Measurements from ENCODE around the gene KCNK10.

Gene KCNK10

DNA sequence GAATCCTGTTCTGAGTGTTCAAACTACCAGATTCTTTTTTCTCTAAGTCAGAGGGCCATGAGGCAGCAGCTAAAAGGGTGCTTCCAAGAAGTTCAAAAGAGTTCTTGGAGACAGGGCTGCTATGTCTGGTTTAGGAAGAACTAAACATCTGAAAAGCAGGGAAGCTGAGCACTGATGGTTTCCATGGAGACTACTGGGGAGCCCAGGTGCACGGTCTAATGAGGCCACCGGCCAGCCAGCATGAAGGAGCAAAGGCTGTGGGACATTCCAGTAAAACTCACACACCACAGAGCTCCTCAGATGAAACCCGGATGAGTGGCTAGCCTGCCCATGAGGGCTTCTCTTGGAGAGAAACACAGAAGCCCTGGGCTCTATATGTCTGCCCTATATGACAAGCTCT lies 97.3 kb downstream of the KCNK10 start:
- DNase-seq = no peak

DNA sequence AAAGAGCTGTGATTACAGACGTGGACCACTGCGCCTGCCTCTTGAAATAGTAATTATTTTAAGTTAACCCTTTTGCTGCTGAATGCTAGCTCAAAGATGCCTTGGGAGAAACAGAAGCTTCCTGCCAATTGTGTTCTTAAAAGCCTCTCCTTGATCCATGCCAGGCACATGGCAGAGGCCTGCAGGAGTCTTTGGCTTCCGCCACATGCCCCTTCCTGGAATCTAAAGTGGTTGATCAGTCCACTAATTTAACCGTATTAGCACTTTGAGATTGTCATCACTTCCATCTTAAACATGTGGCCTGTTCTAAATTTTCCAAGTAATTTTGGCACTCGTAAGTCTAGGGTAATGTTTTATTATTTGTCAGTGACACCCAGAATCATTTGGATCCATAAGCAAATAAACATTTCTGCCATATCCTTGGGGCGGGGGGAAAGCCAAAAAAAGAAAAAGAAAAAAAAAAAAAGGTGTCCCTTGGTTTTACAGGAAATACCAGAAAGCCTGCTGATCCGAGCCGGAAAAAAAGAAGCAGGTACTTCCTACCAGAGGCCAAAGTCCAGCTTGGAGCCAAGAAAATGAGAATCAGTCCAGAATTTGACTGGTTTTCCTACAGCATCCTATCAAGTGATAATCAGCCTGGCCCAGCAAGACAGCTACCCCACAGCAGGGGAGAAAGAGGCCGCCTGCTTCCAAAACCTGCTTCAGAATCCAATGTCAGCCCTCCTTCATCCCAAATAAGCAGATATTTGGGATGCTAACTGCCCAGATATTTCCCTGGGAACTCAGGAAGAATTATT lies 104.8 kb downstream of the KCNK10 start:
- DNase-seq = no peak

DNA sequence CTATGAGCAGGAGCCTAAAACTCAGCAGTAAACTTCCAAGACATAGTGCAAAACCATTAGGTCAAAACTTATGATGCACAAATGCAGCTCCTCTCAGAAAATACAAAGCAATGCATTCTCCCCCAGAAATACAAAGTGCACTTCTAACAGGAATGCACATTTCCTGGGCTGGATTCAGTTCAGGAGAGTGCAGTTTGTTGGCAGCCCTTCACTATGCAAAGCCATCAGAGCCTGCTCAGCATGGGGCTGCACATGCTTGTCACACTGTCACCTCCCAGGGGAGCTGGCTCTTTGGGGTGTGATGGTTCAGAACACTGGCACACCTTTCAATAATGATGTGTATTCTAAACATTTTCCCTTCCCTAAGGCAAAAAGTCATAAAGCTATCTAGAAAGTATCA lies 110.4 kb downstream of the KCNK10 start:
- no peak for DNase-seq

DNA sequence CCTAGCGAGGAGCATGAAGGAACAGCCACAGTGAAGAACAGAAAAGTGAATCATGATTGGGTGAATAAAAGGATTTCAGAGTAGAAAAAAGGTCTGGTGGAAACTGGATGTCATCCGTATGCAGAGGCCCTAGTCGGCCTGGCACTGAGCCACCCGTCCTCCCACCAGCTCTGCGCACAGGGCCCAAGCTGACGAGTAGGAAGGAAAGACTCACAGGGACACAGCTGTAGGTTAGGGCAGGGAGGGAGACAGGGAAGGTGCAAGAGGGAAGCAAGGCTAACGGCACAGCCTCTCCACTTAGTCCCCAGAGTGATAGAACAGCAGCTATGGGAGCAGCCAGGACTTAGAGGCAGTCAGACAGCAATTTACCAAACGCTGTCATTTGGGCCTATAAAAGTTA lies 112.6 kb downstream of the KCNK10 start:
- no peak for DNase-seq

DNA sequence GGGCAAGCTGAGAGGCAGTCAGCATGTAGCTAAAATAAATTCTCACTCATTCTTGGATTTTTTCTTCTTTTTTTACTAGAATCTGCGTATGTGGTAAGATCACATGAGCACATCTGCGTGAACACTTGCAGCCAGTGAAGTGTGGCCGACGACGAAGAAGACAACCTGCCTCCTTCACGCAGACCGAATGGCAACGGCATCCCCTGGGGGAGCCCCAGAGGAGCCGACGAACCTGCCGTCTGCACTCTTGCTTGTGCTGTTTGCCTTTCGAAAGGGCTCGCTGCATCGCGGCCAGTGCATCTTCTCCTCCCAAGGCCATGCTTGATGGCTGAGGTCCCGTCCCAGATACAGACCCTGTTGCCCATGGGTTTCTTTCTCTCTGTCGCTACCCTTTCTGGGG lies 113.8 kb downstream of the KCNK10 start:
- no peak for DNase-seq

DNA sequence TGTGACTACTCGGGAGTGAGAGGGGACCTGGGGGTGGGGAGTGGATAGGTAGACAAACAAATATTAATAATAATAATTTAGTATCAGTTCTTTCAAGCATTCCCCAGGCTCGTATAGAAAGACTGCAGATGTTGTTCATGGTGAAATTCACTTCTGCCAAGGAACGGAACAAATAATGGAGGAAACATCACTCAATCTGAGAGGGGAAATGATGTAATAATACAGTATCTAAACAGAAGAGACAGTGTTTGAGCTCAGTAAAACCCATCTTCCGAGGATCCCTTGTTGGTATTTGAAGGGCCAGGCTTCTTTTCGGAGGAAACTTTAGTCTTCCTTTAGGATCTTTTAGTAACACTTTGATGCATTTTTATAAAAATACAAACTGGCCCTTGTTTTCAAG lies 114.2 kb downstream of the KCNK10 start:
- DNase-seq = no peak

DNA sequence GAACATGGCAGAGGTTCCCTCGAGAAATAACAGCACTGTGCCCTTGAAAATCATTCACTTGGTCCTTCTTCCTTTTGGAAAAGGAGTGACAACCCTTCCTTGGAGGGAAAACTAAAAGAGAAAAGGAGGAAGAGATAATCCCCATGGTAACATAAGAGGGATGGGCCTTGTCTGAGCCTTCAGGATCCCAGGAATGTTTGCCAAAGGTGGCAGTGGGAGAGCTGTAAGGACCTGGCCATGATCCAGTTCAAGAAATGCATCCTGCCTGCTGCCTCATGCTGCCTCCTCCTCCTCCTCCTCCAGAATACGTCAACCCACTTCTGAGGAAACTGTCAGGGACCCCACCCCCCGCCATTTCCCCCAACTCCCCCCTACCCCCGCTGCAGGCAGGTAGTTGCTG lies 118.8 kb downstream of the KCNK10 start:
- DNase-seq = no peak

DNA sequence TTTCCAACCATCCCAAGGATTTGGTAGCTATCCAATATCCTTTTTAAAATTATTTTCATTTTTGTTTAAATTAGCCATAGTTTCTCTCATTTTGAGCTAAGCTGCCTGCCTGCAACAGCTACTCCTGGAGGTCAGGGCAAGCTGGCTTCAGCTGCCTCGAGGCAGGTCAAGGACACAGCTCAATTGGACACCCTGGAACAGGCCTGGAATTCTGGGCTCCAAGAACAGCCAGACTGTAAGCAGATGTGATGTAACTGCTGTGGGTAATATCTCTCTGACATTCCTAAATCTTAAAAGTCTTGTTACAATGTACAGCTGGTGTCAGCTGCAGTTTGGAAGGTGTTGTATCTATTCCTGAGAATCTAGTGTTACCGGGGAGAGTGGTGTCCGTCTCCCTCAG lies 119.8 kb downstream of the KCNK10 start:
- DNase-seq = no peak

DNA sequence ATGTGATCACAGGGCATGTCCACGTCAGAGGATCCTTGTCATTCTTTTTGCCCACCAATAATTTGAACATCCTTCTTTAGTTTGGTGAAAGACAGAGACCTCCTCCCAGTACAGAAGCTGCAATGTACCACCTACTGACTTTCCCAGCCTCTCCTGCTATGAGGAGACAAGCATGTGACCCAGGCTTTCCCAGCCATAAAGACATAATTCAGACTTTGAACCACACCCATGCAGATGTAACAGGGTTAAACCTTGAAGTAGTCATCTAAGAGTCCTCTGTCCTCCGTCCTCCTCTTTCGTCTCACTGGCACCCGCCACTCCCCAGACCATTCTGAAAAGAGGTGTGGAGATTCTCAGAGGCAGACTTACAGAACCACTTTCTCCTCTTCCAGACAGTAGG lies 120.8 kb downstream of the KCNK10 start:
- DNase-seq = no peak

DNA sequence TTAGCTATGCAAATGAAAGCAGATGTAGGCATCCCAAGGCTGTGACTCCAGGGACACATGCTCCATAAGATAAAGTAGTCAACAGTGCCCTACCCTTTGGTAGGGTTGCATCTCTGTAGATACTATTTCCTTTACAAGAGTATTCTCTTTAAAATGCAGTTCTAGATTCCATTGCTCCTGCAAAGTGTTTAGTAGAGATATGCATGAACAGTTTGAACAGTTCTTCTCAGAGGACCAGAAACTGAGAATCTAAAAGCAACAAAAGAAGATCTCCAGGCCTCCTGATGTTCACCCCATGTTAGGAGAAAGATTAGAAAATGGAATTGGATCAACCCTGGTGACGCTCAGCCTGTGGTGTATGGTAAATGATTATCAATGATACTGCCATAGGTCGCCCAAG lies 121.2 kb downstream of the KCNK10 start:
- DNase-seq = no peak

DNA sequence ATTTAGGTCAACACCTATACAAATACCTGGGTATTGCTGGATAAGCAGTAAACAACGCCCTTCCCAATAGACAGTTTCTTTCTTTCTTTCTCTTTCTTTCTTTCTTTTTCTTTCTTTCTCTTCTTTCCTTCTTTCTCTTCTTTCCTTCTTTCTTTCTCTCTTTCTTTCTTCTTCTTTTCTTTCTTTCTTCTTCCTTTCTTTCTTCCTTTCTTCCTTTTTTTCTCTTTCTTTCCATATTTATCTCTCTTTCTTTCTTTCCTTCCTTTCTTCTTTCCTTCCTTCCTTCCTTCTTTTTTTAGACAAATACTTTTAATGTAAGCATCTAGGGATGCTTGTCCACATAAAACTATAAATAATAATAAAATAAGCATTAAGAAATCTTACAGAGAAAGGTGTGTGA lies 123.2 kb downstream of the KCNK10 start:
- no peak for DNase-seq

DNA sequence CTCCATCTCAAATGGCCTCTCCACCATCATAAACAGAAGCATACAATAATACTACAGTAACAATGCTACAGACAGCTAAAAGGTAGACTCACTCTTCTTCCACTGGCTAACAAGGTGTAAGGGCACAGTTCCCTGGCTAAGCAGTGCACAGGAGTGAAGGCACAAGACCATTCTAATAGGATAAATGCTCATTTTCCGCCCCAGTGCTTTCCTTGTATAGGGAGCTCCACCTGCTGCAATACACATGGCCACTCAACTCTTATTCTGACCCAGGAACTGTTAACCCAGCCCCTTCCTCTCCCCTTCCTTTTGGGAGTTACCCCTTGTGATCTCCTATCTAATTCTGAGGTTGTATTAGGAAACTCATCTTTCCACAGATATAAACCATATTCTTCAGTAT lies 124.6 kb downstream of the KCNK10 start:
- no peak for DNase-seq

DNA sequence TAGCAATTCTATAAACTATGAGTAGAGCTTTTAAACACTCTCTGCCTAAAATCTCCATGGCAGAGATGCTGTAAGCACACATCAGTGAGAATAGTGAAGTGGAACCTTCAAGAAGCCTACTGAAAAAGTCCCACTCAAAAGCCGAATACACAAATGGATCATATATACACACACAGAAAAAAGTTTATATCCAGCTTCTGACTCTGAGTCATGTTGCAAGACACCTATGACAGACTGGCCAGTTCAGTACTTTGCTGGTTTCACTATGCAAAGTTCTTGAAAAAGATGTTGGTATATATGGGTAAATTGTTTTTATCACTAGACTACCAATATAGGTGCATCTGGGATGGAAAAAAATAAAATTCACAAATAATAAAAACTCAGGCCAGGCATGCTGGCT lies 126.1 kb downstream of the KCNK10 start:
- DNase-seq = no peak

DNA sequence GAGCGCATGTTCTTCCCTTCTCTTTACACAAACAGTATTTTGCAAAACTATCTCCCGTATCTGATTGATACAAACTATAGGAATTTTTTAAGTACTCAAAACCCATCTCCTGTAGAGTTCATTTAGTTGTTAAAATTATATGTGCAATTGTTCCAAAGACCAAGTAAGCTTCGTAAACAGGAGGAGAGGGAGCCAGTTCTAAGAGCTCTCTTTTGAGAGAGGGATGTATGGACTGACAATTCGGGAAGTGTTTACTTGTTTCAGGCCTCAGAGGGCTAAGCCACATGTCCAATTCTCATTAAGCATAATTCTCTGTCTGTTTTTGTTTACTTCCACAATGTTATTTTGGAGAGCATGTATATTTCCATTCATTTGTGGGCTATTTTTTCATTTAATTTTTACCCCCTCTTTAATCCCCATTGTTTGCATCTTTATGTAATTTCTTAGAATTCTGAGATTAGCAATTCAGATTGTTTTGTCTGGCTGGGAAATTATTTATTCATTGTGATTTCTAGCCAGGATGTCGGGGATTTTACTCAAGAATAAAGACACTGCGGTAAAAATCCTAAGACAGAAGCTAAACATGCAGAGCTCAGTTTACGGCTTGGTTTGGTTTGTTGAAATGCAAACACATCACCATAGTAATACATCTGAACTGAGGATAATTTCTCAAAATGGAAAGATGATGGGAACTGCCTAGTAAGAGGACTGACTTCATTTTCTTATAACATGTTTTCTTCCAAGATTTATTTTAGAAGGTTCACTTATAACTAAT lies 126.8 kb downstream of the KCNK10 start:
- DNase-seq = no peak

DNA sequence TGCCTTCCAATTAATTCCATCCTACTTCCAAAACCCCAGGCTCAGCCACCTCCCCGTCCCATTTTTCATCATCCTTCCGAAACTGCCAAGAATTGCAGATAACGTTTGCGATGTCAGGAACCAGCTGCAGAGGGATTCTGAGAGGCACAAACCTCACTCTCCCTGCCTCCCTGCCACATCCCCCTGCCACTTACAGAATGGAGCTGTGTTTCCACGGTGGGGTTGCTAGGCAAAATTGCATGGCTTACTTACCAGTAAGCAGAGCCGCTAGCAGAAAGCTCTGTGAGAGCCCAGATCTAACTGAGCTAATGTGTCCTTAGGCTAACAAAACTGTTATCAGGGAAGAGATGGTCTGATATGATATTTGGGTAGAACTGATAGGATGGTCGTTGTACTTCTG lies 127.4 kb downstream of the KCNK10 start:
- no peak for DNase-seq

DNA sequence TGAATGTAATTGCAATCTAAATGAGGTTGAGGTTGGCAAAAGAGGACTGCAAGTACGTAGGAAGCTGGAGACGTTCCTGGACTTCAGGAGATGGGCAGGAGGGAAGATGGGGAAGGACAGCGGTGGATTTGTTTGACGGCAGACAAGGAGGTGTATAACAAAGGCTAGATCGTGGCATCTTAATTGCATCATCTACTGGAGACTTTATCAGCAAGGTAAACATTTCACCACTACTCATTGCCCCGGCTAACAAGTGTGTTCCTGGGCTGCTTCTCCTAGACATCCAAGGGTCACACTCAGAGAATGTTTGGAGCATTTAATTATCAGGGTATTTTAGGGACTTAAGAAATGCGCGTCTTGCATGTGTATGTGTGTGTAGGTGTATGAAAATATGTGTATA lies 128.5 kb downstream of the KCNK10 start:
- no peak for DNase-seq

DNA sequence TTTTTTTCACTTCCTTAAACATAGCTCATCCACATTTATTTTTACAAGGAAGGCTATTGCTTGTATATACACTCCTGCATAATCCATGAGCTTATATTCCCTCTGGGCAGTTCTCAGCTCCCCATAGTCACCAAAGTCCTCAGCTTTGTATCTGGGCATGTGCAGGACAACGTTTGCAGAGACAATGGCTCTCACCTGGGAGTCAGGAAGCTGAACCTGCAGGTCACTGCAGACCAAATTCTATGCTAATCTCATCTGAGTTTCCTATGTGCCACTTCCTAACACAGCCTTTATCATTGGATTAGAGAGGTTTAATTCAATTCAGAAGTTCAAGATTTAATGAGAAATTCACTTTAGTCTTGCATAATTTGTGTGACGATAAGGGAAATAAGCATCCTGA lies 131.5 kb downstream of the KCNK10 start:
- DNase-seq = no peak

DNA sequence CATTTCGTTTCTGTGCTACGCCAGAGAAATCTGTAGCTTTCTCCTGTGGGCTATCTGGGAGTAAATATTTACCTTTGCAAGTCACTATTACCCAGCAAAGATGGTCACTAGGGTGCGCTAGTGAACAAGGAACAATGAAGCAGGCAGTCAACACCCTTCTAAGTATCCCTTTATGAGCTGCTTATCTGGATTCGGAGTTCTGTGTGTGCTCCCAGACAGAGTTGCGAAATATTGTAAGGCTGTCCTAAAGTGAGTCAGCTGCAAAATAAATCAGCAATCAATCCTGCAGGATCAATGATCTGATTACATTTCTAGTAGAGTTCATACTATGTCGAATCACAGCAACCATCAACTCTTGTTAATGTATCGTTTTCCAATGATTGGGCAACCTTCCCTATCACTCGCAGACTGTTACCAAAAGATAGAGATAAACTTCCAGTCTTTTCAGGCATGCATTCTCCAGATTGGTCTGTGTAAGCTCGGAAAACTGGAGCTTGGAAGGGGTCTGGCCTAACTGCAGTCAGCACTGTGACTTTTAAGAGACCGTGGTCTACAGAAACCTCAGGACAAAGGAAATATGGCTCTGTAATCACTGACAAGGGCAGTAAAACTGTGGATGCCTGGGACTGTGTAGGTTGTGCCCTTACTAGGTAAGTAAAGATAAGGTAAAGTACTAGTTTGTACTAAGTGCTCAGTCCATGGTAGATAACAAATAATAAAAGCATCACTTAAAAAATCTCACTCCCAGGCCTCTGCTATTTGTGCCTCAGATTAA lies 133.5 kb downstream of the KCNK10 start:
- peak; percentile 75 for DNase-seq

DNA sequence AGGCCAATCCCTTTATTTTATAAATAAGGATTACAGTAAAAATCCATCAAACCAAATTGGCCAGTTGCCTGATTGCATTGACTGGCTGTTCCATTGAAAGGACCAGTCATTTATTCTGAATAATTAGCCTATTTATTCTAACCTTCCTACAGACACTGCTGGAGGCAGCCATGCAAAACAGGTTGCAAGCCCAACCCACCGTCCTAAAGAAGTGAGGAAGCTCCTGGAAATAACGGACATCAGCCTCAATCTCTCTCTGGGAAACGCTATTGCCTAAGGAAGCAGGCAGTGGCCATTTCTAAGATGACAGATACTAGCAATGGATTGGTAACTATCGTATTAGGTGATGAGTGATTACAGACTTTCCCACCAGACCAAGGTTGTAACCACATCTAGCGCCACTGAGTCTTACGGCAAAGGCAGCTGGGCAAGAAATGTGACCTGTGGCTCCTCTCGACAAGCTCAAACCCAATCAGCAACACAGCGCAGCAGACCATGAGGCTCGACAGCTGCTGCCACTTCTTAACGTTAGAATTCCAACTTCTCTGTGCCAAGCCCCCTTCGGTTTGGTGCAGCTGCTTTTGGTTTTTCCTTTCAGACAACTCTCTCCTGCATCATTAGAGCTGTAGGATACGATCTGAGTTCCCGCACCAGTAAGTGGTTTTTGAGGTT lies 134.2 kb downstream of the KCNK10 start:
- DNase-seq = no peak

DNA sequence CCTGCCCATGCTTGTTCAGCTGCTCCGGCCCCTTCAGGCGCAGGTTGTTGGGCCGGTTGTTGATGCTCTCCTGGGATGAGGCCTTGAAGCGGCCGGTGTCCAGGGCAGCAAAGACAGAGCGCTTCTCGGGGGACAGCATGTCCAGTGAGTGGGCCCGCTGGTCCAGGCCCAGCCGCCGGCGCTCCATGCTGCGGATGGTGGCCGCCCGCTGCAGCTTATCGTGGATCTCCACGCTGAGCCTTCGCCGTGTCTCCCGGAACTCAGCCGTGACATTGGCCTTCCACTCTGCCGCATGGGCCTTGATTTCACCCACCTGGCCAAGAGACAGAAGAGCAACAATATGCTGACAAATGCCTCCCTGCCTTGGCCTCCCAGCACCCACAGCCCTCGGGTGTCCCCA lies 137.2 kb downstream of the KCNK10 start:
- no peak for DNase-seq

DNA sequence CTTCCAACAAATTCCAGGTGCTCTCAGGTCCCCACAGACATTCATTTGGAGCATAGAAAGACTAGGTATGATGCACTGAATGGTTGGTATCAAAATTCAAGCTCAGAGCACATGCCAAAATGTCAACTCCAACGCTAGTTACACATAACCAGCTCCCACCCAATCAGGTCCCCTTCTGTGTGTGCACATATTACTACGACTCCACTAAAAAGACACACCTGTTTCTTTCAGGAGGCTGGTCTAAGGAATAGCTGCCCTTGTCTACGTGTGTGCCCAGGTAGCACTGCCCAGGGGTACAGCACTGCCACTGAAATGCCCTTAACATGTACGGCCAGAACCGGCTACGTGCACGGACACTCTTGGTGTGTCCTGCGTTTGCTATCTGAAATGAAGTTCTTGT lies 138.1 kb downstream of the KCNK10 start:
- DNase-seq = no peak

DNA sequence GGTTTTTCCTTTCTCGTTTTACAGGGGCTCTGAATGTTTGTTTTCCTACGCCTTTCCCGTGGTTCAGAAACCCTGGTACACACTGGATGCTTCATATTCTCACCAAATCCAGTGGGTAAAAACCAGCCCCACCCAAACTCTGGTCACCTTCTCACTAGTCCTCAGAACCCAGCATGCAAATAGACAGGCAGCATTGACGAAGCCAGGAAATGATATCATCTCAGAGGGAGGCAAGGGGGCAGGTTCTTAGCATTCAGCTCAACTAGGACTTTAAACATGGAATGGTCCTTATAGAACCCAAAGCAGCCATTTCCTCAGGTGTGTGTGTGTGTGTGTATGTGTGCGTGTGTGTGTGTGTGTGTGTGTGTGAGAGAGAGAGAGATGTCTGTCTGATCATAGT lies 142.0 kb downstream of the KCNK10 start:
- DNase-seq = no peak

DNA sequence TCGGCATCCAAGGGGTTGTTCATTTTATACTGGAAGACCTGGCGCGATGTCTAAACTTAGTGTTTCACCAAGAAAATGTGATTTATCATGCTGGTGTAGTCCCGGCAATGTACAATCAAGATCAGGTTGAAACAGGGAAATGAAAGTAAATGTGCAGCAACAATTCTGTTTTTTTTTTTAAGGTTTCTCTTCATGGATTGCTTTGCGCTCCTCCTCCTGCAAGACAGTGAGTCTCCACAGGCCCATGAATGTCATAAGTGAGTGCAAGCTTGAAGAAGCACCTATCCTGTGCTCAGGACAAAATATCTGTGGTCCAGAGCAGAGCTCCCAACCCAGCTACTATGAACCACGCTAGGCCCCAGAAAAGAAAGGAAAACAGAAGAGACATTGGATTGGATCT lies 143.4 kb downstream of the KCNK10 start:
- DNase-seq = no peak

Data from activated CD4-positive, alpha-beta T cell treated with anti-CD3 and anti-CD28 coated beads for 48 hours (primary cell).